GM12872 (cell line): ENCODE measurements around the gene ABCA4.

ENCODE experiments used
- CTCF ChIP-seq: IDR thresholded peaks from 3 replicates; pipeline ENCODE4 v1.5.1; 2011; ENCODE audit warnings: low read depth, mild to moderate bottlenecking, low read length, moderate library complexity; ENCODE audit not compliant: insufficient read depth

ABCA4 gene

DNA sequence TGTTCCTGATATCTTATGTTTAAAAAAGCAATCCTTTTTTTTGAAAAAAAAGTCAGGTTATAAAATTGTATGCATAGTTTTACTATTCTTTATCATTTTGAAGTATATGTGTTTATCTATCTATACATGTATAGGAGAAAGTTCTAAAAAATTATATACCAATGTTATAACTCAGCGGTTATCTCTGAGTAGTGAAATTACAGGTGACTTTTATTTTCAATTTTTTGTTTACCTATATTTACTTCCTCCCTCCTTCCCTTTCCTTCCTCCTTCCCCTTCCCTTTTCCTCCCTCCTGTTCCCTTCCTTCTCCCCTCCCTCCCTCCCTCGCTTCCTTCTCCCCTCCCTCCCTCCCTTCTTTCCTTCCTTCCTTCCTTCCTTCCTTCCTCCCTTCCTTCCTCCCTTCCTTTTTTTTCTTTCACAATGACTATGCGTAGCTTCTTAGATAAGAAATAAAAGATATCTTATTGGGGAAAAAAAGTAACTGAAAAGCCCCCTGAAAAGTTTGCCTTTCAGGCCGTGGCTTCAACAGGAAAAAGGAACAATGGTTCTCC, 77.1 kb downstream of the ABCA4 start:
- no peak for TF ChIP-seq CTCF

DNA sequence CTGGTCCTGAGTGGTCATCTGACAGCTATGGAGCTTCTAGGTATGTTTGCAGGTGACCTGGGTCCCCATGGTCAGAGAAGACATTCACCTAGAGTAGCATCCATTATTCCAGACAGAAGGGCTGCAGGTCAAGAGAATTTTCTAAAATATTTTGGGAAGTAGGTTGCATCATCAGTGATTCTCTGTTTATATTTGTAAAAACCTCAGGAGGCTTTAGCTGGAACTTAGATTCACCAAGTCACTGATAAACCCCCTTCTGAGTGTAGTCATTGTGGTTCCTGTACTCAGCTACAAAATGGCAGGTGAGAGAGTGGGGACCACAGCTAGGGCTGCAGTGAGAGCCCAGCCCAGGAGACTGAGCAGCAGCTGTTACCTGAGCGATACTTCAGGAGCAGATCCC, 78.6 kb downstream of the ABCA4 start:
- no peak for TF ChIP-seq CTCF

DNA sequence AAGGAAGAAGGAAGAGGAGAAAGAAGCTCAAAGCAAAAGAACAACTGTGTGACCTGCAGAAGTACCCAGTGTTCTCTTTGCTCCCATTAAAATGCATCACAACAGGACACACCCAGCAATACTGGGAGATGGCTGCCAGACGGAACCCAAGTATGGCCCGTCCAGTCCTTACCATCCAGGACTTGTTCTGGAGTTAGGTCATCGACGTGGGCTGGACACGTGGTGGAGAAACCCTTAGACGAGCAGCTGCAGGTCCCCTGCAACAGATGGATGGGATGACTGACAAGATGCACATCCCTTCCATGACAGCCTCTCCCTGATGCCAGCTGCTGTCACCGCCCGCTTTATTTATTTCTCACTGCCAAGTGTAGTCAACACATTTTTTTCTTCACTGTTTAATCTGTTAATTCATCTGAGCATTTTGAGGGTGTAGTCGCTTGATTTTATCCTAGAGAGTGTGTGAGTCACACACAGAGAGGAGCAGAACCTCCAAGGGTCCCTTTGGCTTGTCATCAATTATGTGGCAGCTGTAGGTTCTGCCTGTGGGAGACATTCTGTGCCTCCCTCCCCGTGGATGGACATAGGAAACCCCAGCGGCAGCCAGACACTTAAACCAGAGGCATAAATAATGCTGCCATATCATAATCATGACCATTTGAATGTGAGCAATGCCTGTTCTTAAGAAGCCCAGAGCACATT, 80.9 kb downstream of the ABCA4 start:
- TF ChIP-seq CTCF = no peak

DNA sequence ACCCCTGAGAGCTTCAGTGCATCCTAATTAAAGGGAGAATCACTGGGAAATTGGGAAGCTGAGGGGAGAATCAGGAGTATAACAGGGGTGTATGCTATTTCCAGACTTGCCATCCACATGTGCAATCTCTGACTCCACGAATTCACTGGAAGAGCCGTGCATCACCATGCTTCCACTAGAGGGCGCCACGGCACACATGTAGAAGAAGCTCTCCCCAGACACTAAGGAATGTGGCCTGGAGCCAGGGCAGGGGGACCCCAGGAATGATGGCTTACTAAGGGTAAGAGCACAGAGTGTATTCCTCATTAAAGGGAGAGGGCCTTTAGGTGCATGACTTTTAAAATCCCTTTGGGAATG, 81.5 kb downstream of the ABCA4 start:
- peak; percentile 92 for TF ChIP-seq CTCF

DNA sequence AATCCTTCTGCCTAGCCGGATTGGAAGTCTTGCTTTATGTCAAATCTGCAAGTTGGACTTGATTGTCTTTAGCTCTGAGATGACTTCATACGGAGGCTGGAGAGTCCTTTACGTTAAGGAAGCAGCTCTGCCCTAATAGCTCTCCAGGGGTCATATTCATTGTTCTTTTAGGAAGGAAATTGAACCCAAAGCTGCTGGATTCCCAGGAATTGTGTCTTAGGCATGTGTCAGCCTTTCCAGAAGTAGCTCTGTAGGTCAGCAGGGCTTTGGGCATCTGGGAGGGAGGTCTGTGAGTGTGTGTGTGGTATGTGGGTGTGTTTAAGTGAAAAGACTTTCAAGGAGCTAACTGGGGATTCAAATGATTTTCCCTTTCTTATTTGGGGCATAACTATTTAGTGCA, 82.4 kb downstream of the ABCA4 start:
- no peak for TF ChIP-seq CTCF

GRCh38 chr1:94037392-94038229, 83.3 kb downstream of the ABCA4 start:
- TF ChIP-seq CTCF = no peak

GRCh38 chr1:94036730-94037129, 84.2 kb downstream of the ABCA4 start:
- no peak for TF ChIP-seq CTCF
